Measurements from ENCODE around the gene L1CAM. TPM values are rescaled to one million over a fixed set of nuclear protein-coding genes. Genes with fewer than 3 reads are reported as not detected.

Gene L1CAM
- total and polyA plus RNA-seq, 2 of the 8 experiments (the other 6 are each of a cell fraction or from before 2014, with no cell fraction given): 11.0 to 43.0 TPM

GRCh38 chrX:153828723-153829548 lies 57.0 kb downstream of the L1CAM start (continued):
- TF ChIP-seq CEBPB (IDR thresholded peaks at IDR 0.05; ENCODE audit: low read depth, low read length) (no peak), TEAD4 (IDR thresholded peaks at IDR 0.05; ENCODE audit: low read depth, low read length) (peak; percentile 87)
